Superior temporal gyrus (tissue), 1 donor: ENCODE measurements around the gene HINT1.
A peak's percentile ranks its signal among the peaks of the same experiment; 100 is the strongest.

Experiments used
- DNase-seq: peaks from one replicate; pipeline ENCODE4 v3.0.0-alpha.2; 2016; ENCODE audit errors: extremely low spot score

HINT1 gene

GRCh38 chr5:131109540-131110255 is 55.4 kb downstream of the HINT1 start:
- DNase-seq = peak; percentile 93
